K562 (cell line): ENCODE data around the gene ELOVL5. TPM values are rescaled to one million over a fixed set of nuclear protein-coding genes. Genes with fewer than 3 reads are reported as not detected.
A peak's percentile ranks its signal among the peaks of the same experiment; 100 is the strongest.

Source experiments
- ATAC-seq: fragments of 200-7000 bp; cut with Tn5 transposase; 3 replicates; pipeline ENCODE4 v1.9.1; 2020; ENCODE audit warnings: moderate library complexity
- BruUV-seq: library from RNA; stranded (reverse); fragments of 400-500 nt; replicated peaks from 2 replicates; lab custom pipeline; 2021; lab: Mats Ljungman, UMichigan
- CTCF ChIA-PET: fragments of 300-600 bp; formaldehyde crosslinking; extraction: SDS; loops from one replicate; lab custom pipeline; 2021; ENCODE audit warnings: low intra/inter-chr PET ratio; lab: Yijun Ruan, JAX
- POLR2A ChIA-PET: fragments of 300-600, 350-650 bp; sonication (Branson Sonifier 250); formaldehyde crosslinking; extraction: SDS; loops from one replicate; lab custom pipeline; 2021; ENCODE audit warnings: antibody characterized with exemption, inconsistent platforms; lab: Yijun Ruan, JAX
- DNase-seq, 4 experiments: peaks; one replicate each; pipeline versions ENCODE4 v3.0.0 to v3.0.0-alpha.2; 2011 to 2018; ENCODE audit warnings: low spot score in 3 of 4, mixed read lengths in 3 of 4; ENCODE audit errors: extremely low read depth in 1 of 4
- FAIRE-seq: peaks from 2 replicates; lab custom pipeline; 2011; peaks lifted over from hg19 to GRCh38; lab: Jason Lieb, UNC
- H2AFZ ChIP-seq: 2 replicates; pipeline ENCODE4 v1.6.0; 2011; ENCODE audit warnings: low read depth, low read length, control low read depth, inconsistent platforms
- H3K27ac ChIP-seq: fragments of 200-600 bp; 3 replicates; pipeline ENCODE4 v1.8.0; 2011; ENCODE audit warnings: low read depth, mild to moderate bottlenecking, control low read depth, inconsistent platforms, low read length, moderate library complexity, mixed read lengths; ENCODE audit errors: extremely low read depth
- H3K27me3 ChIP-seq, 2 experiments: fragments of 300-600 bp in 1 of 2; 2 replicates in 1 of 2; 3 replicates in 1 of 2; pipeline versions ENCODE4 v1.6.0 to v1.8.0; 2011; ENCODE audit warnings: inconsistent platforms in 2 of 2, low read length in 2 of 2, mild to moderate bottlenecking in 1 of 2, mixed read lengths in 1 of 2, moderate library complexity in 1 of 2; ENCODE audit not compliant: control insufficient read depth in 2 of 2, insufficient read depth in 2 of 2
- H3K36me3 ChIP-seq: fragments of 300-600 bp; 3 replicates; pipeline ENCODE4 v1.8.0; 2011; ENCODE audit warnings: mild to moderate bottlenecking, low read length, inconsistent platforms; ENCODE audit not compliant: control insufficient read depth, insufficient read depth
- H3K4me1 ChIP-seq, 2 experiments: fragments of 200-600 bp in 1 of 2; replicated peaks in 1 of 2; 2 replicates in 1 of 2; 3 replicates in 1 of 2; pipeline versions ENCODE4 v1.5.1 to v1.8.0; 2011; ENCODE audit warnings: inconsistent platforms in 2 of 2, low read length in 2 of 2, mild to moderate bottlenecking in 1 of 2, mixed read lengths in 1 of 2, moderate library complexity in 1 of 2; ENCODE audit not compliant: control insufficient read depth in 2 of 2, insufficient read depth in 2 of 2
- H3K4me2 ChIP-seq: 2 replicates; pipeline ENCODE4 v1.6.1; 2011; ENCODE audit warnings: low read length, control low read depth, inconsistent platforms, mixed read lengths; ENCODE audit not compliant: insufficient read depth
- H3K4me3 ChIP-seq: fragments of 200-600 bp; sonication (generic), shearing (Covaris generic); 2 replicates; pipeline ENCODE4 v1.5.1; 2016; ENCODE audit warnings: control low read depth, inconsistent platforms
- H3K79me2 ChIP-seq: fragments of 200-600 bp; 3 replicates; pipeline ENCODE4 v1.8.0; 2011; ENCODE audit warnings: low read length, inconsistent platforms; ENCODE audit not compliant: control insufficient read depth, insufficient read depth
- H3K9ac ChIP-seq, 2 experiments: 2 replicates each; pipeline versions ENCODE4 v1.6.0 to v1.6.1; 2011; ENCODE audit warnings: low read depth in 2 of 2, low read length in 2 of 2, control low read depth in 1 of 2, inconsistent platforms in 1 of 2, mild to moderate bottlenecking in 1 of 2, mixed read lengths in 1 of 2; ENCODE audit not compliant: insufficient read depth in 1 of 2
- H3K9me1 ChIP-seq: one replicate; pipeline ENCODE4 v1.6.0; 2011; ENCODE audit warnings: inconsistent platforms, mild to moderate bottlenecking, low read length, moderate library complexity; ENCODE audit not compliant: control insufficient read depth, insufficient read depth
- H3K9me3 ChIP-seq: replicated peaks from 2 replicates; pipeline ENCODE4 v1.5.1; 2011; ENCODE audit warnings: low read depth, low read length, inconsistent platforms; ENCODE audit not compliant: control insufficient read depth, insufficient read depth
- H4K20me1 ChIP-seq: replicated peaks from 2 replicates; pipeline ENCODE4 v1.6.1; 2011; ENCODE audit warnings: low read length, inconsistent platforms, mixed read lengths; ENCODE audit not compliant: control insufficient read depth, insufficient read depth
- PML ChIP-seq: IDR thresholded peaks from 2 replicates; pipeline ENCODE4 v1.6.1; 2012; ENCODE audit warnings: low read length, inconsistent platforms
- RFX1 ChIP-seq: fragments of 450-650 bp; IDR thresholded peaks from 2 replicates; pipeline ENCODE4 v1.6.1; 2016; ENCODE audit warnings: mild to moderate bottlenecking, moderate library complexity
- ZNF589 ChIP-seq: fragments of 200-800 bp; sonication (Bioruptor generic); IDR thresholded peaks from 2 replicates; pipeline ENCODE4 v1.6.1; 2016; ENCODE audit warnings: low read depth, missing genetic modification characterization, missing compliant biosample characterization
- WGBS: fragments of 100-300 bp; shearing (Covaris generic); methylation state at CpG from one replicate; pipeline ENCODE4 v1.1.6; 2016; ENCODE audit warnings: low coverage, mixed read lengths; ENCODE audit not compliant: insufficient coverage; ENCODE audit errors: missing lambda C conversion rate; 5-methylcytosine and 5-hydroxymethylcytosine counted together
- in situ Hi-C: fragments of 300-500 bp; cut with MboI; formaldehyde crosslinking; loops from 4 replicates; pipeline ENCODE4 v1.15.0; 2018; ENCODE audit warnings: inconsistent platforms, mixed read lengths
- intact Hi-C: fragments of 100-400 bp; cut with micrococcal nuclease; formaldehyde crosslinking; loops from 2 replicates; pipeline ENCODE4 v1.14.2; 2022
- polyA plus RNA-seq, 8 experiments: library from polyadenylated mRNA; depleted of rRNA in 4 of 8; stranded (reverse) in 5 of 8; unstranded in 3 of 8; fragments of >200 nt; fragmentation: Nextera tagmentation in 2 of 8; fragmentation: Illumina TruSeq in 1 of 8; extraction: Ambion mirVana in 2 of 8; extraction: Trizol in 1 of 8; gene quantifications; 2 replicates each; pipeline versions ENCODE4 v1.2.1 to v1.2.3, GENCODE V29; 2011 to 2014; ENCODE audit warnings: inconsistent platforms in 1 of 8, missing spikeins in 1 of 8
- total RNA-seq, 7 experiments: library from RNA; depleted of rRNA in 6 of 7; stranded (reverse); fragments of >200 nt in 6 of 7; fragmentation: Illumina TruSeq in 2 of 7; extraction: Trizol in 2 of 7; gene quantifications; 2 replicates each; pipeline versions ENCODE4 v1.2.1 to v1.2.3, GENCODE V29; 2011 to 2021; ENCODE audit warnings: low replicate concordance in 1 of 7

ELOVL5 gene
- total and polyA plus RNA-seq, 9 of the 15 experiments (the other 6 are each of a cell fraction or from before 2014, with no cell fraction given): 70.6 to 245 (median 132) TPM

- TF ChIP-seq PML (peak; percentile 31; the same call in 1 of the 2 replicates), RFX1 (peak; percentile 63; the same call in 1 of the 2 replicates), ZNF589 (no peak)
- TF ChIP-seq, all 486 proteins: peak for 2
- 49% methylated on average over 12 of the region's 12 CpGs for WGBS
- CTCF ChIA-PET: interaction anchor here (0.5 kb wide), 1 partner anchor 180 kb away, joined by 3 read pairs; no protein-coding TSS in a partner anchor
- H3K4me1 ChIP-seq: peaks cover 0 to 30% of the 10 kb centered on the region in 2 experiments; a peak in 4 of 5 replicates
- H3K9me3 ChIP-seq: no peaks in the 10 kb centered on the region
- H3K79me2 ChIP-seq: peaks cover 100% of the 10 kb centered on the region
- H3K27me3 ChIP-seq: no peaks in the 10 kb centered on the region; a peak in 1 of 5 replicates
- peaks cover 53% of the 10 kb centered on the region for H4K20me1 ChIP-seq
- H2AFZ ChIP-seq: no peak overlapping the region
- intact Hi-C loops: no loop called here
- no peak overlapping the region; the same call in 1 of the 2 replicates for H3K4me2 ChIP-seq
- POLR2A ChIA-PET: interaction anchor here (0.7 to 1.5 kb wide), 2 partner anchors 9 to 17 kb away, joined by 3 to 5 read pairs; no protein-coding TSS in a partner anchor
- in situ Hi-C loops: no loop called here
- no peak overlapping the region for H3K4me3 ChIP-seq
- H3K9me1 ChIP-seq: peaks cover 16% of the 10 kb centered on the region
- no peak for DNase-seq
- H3K9ac ChIP-seq: 0 out of 4 replicates have a peak overlapping the region, but pooled peaks of 1 of the 2 experiments have one; percentile 11
- BruUV-seq: no TSS peak
- ATAC-seq: peak; percentile 14; the same call in 2 of the 3 replicates
- peaks cover 70% of the 10 kb centered on the region for H3K36me3 ChIP-seq
- 0 out of 3 replicates have a peak overlapping the region, but pooled peaks have one; percentile 12 for H3K27ac ChIP-seq
- no peak for FAIRE-seq
Observed at GRCh38 chr6:53335224-53335994, 13.3 kb downstream of the ELOVL5 start.
